ENCODE results near the gene ECSCR.

The ECSCR gene

DNA sequence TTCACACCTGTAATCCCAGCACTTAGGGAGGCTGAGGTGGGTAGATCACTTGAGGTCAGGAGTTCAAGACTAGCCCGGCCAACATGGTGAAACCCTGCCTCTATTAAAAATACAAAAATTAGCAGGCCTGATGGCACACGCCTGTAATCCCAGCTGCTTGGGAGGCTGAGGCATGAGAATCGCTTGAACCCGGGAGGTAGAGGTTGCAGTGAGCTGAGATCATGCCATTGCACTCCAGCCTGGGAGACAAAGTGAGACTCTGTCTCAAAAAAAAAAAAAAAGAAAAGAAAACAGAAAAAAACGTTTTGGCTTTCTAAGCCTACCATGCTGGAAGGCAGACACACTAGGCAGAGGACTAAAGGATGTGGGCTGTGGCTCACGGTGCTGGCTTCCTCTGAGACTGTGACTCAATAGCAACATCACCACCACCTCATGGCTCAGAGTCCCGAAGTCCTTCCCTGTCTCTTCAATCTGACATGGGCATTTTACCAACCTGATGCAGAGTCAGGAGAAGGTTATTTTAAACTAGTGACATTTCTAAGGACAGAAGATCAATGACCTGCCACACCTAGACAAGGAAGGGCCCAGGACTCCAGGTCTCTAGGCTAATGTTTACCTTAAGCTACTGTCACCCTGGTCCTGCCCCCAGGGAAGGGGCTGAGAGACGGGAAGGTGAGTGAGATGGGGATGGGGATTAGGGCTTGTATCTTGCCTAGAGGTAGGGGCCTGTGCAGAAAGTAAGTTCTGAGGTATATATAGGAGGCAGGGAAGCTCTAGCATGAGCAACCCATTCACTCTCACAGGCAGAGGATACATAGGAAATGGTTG, 3.7 kb downstream of the ECSCR start:
- no peaks in the 10 kb centered on the region for H3K27me3 ChIP-seq (ENCODE audit: control insufficient read depth in 1 of 2, insufficient read depth in 2 of 2, low read length in 2 of 2)
- no peak overlapping the region for H3K27ac ChIP-seq (ENCODE audit: low read depth, low read length)
- H3K36me3 ChIP-seq (ENCODE audit: control insufficient read depth in 1 of 2, insufficient read depth in 2 of 2, low read length in 2 of 2): no peaks in the 10 kb centered on the region
- H3K4me1 ChIP-seq (ENCODE audit: control insufficient read depth in 1 of 2, insufficient read depth in 2 of 2, low read length in 2 of 2): peaks cover 6 to 8% of the 10 kb centered on the region in 2 donors
- no peaks in the 10 kb centered on the region for H3K9me3 ChIP-seq (ENCODE audit: control insufficient read depth in 1 of 2, low read length in 2 of 2)
- H3K9ac ChIP-seq (ENCODE audit: low read depth in 1 of 2, low read length in 2 of 2): no peak overlapping the region
- H3K4me3 ChIP-seq (ENCODE audit: low read depth in 1 of 2, low read length in 2 of 2): no peak overlapping the region

DNA sequence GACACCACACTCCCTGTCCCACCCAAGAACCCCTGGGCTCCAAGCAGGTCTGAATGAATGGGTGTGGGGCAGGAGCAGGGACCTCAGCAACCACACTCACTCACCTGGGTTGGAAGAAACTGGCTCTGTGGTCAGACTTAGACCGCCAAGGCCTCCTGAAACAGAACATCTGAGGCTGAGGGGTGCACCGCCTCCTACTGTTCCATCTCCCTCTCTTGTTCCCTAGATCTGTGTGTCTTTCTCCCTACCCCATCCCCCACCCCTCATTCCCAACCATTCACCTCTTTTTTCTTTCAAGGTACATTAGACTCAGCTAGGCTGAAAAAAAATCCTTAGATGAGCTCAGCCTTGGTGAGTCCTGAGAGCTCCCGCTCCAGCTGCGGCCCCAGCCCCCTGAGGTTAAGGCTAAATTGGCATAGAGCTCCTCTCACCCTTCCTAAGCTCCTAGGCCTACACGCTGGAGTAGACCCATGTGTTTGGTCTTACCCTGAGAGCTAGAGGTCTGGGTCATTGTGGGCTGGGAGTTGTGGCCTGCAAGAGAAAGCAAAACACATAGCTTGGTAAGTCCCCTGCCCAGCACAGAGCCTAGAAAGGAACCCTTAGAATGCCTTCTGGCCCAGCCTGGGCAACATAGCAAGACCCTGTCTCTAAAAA, 4.8 kb downstream of the ECSCR start:
- Histone ChIP-seq H3K4me1 (ENCODE audit: control insufficient read depth in 1 of 2, insufficient read depth in 2 of 2, low read length in 2 of 2) (peaks cover 6 to 8% of the 10 kb centered on the region in 2 donors), H3K4me3 (ENCODE audit: low read depth in 1 of 2, low read length in 2 of 2) (no peak overlapping the region), H3K27me3 (ENCODE audit: control insufficient read depth in 1 of 2, insufficient read depth in 2 of 2, low read length in 2 of 2) (no peaks in the 10 kb centered on the region), H3K9ac (ENCODE audit: low read depth in 1 of 2, low read length in 2 of 2) (no peak overlapping the region), H3K36me3 (ENCODE audit: control insufficient read depth in 1 of 2, insufficient read depth in 2 of 2, low read length in 2 of 2) (no peaks in the 10 kb centered on the region), H3K27ac (ENCODE audit: low read depth, low read length) (no peak overlapping the region), H3K9me3 (ENCODE audit: control insufficient read depth in 1 of 2, low read length in 2 of 2) (no peaks in the 10 kb centered on the region)

DNA sequence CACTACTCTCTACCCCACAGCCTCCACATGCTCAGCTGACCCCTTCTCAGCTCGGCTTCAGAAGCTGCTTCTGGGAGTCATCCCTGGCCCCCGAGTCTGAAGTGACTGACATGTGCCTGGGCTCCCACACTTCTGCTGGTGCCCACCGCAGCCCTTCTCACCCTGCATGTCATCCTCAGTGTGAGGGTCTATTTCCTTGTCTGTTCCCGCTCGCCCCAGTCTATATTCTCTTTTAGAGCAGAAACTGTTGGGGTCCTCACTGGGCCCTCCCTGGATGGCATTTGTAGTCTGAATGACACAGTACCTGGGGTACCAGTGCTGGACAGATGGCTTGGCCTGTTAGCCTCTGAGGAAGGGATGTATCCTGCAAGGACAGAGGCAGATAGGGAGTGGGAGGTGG, 5.3 kb downstream of the ECSCR start:
- Histone ChIP-seq H3K27ac (ENCODE audit: low read depth, low read length) (no peak overlapping the region), H3K27me3 (ENCODE audit: control insufficient read depth in 1 of 2, insufficient read depth in 2 of 2, low read length in 2 of 2) (no peaks in the 10 kb centered on the region), H3K4me1 (ENCODE audit: control insufficient read depth in 1 of 2, insufficient read depth in 2 of 2, low read length in 2 of 2) (peaks cover 6 to 8% of the 10 kb centered on the region in 2 donors), H3K4me3 (ENCODE audit: low read depth in 1 of 2, low read length in 2 of 2) (no peak overlapping the region), H3K9ac (ENCODE audit: low read depth in 1 of 2, low read length in 2 of 2) (no peak overlapping the region), H3K36me3 (ENCODE audit: control insufficient read depth in 1 of 2, insufficient read depth in 2 of 2, low read length in 2 of 2) (no peaks in the 10 kb centered on the region), H3K9me3 (ENCODE audit: control insufficient read depth in 1 of 2, low read length in 2 of 2) (no peaks in the 10 kb centered on the region)

DNA sequence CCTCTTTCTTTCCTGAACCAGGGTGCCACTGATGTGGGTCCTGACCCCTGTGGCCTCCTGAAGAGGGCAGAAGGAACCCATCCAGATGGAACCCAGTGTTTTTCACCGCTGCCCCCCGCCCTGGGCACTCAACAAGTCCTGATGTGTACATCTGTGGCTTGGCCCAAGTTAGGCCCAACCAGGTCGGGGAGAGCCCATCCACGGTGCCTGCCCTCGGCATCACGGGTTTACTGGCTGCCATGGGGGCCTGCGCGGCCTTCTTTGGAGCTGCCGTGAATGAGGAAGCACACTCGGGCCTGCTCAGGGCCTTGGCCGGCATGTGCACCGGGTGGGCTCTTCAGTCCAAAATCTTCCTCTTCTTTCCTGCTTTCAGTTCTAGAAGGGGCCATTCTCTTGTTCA, 5.8 kb downstream of the ECSCR start:
- Histone ChIP-seq H3K36me3 (ENCODE audit: control insufficient read depth in 1 of 2, insufficient read depth in 2 of 2, low read length in 2 of 2) (no peaks in the 10 kb centered on the region), H3K27me3 (ENCODE audit: control insufficient read depth in 1 of 2, insufficient read depth in 2 of 2, low read length in 2 of 2) (no peaks in the 10 kb centered on the region), H3K9me3 (ENCODE audit: control insufficient read depth in 1 of 2, low read length in 2 of 2) (no peaks in the 10 kb centered on the region), H3K27ac (ENCODE audit: low read depth, low read length) (no peak overlapping the region), H3K9ac (ENCODE audit: low read depth in 1 of 2, low read length in 2 of 2) (no peak overlapping the region), H3K4me3 (ENCODE audit: low read depth in 1 of 2, low read length in 2 of 2) (no peak overlapping the region), H3K4me1 (ENCODE audit: control insufficient read depth in 1 of 2, insufficient read depth in 2 of 2, low read length in 2 of 2) (peaks cover 6 to 8% of the 10 kb centered on the region in 2 donors)

DNA sequence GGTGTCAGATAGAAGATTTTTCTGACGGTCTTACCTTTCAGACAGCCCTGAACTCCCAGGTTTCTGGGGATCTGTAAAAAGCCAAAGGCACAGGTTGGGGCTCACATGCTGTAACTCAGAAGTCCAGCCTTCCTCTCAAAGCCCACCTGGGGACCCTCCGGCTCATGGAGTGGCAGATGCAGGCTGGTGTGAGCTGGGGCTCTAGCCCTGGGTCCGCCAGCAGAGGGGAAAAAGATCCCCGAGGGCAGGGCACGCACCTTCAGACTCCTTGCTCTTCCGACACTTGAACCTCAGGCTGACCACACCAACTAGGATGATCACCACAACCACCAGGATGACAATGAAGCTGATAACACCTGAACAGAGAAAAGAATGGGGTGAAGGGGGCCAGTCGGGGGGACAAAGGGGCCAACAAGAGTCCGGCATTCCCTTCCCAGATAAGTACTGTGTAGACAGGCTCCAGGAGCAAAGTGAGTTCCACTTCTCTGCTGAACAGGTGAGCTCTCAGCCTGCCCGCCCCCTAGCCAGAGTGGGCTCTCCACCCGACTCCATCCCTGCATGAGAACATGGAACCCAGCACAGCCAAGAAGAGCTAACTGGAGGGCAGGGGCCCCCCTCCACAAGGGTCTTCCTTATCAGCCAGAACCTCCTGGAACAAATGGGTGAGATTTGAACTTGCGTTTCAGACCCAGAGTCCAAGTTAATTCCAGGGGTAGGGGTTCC, 7.8 kb downstream of the ECSCR start:
- Histone ChIP-seq H3K4me3 (ENCODE audit: low read depth in 1 of 2, low read length in 2 of 2) (no peak overlapping the region), H3K36me3 (ENCODE audit: control insufficient read depth in 1 of 2, insufficient read depth in 2 of 2, low read length in 2 of 2) (no peaks in the 10 kb centered on the region)

DNA sequence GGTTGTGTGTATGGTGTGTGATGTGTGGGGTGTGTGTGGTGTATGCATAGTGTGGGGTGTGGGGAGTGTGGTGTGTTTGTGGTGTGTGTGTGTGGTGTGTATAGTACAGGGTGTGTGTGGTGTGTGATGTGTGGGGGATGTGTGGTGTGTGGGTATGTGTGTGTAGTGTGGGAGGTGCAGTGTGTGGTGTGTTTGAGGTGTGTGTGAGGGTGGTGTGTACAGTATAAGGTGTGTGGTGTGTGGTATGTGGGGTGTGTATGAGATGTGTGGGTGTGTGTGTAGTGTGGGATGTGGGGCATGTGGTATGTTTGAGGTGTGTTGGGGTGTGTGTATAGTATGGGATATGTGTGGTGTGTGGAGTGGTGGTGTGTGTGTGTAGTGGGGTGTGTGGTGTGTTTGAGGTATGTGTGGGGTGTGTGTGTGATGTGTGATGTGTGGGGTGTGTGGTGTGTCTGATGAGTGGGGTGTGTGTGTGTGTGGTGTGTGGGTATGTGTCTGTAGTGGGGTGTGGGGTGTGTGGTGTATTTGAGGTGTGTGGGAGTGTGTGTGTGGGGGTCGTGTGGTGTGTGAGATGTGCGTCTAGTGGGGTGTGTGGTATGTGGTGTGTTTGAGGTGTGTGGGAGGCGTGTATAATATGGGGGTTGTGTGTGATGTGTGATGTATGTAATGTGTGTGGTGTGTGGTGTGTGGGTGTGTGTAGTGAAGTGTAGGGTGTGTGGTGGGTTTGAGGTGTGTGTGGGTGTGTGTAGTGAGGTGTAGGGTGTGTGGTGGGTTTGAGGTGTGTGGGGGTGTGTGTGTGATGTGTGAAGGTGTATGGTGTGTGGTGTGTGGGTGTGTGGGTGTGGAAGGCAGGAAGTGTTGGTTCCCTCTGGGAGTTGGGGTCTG, 8.6 kb downstream of the ECSCR start:
- Histone ChIP-seq H3K4me1 (ENCODE audit: control insufficient read depth in 1 of 2, insufficient read depth in 2 of 2, low read length in 2 of 2) (peaks cover 1 to 3% of the 10 kb centered on the region in 2 donors), H3K36me3 (ENCODE audit: control insufficient read depth in 1 of 2, insufficient read depth in 2 of 2, low read length in 2 of 2) (no peaks in the 10 kb centered on the region)

More for the DNA sequence above, 7.8 kb downstream of the ECSCR start:
- Histone ChIP-seq H3K4me1 (ENCODE audit: control insufficient read depth in 1 of 2, insufficient read depth in 2 of 2, low read length in 2 of 2) (peaks cover 6 to 8% of the 10 kb centered on the region in 2 donors), H3K9ac (ENCODE audit: low read depth in 1 of 2, low read length in 2 of 2) (no peak overlapping the region), H3K27me3 (ENCODE audit: control insufficient read depth in 1 of 2, insufficient read depth in 2 of 2, low read length in 2 of 2) (no peaks in the 10 kb centered on the region), H3K27ac (ENCODE audit: low read depth, low read length) (no peak overlapping the region), H3K9me3 (ENCODE audit: control insufficient read depth in 1 of 2, low read length in 2 of 2) (no peaks in the 10 kb centered on the region)

DNA sequence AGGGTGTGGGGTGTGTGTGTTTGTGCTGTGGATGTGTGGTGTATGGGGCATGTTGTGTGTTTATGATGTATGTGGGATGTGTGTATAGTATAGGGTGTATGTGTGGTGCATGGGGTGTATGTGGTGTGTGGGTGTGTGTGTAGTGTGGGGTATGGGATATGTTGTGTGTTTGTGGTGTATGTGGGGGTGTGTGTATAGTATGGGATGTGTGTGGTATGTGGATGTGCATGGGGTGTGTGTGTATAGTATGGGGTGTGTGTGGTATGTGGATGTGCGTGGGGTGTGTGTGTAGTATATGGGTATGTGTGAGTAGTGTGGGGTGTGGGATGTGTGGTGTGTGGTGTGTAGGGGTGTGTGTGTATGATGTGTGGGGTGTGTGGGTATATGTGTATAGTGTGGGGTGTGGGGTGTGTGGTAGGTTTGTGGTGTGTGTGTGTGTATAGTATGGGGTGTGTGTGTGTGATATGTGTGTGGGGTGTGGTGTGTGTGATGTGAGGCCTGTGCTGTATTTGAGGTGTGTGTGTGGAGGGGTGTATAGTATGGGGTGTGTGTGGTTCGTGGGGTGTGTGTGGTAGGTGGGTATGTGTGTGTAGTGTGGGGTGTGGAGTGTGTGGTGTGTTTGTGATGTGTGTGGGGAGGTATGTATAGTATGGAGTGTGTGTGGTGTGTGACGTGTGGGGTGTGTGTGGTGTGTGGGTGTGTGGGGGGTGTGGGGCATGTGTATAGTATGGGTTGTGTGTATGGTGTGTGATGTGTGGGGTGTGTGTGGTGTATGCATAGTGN, 10.5 kb downstream of the ECSCR start:
- no peak overlapping the region for H3K4me3 ChIP-seq (ENCODE audit: low read depth in 1 of 2, low read length in 2 of 2)
- no peak overlapping the region for H3K9ac ChIP-seq (ENCODE audit: low read depth in 1 of 2, low read length in 2 of 2)
- H3K36me3 ChIP-seq (ENCODE audit: control insufficient read depth in 1 of 2, insufficient read depth in 2 of 2, low read length in 2 of 2): no peaks in the 10 kb centered on the region
- no peaks in the 10 kb centered on the region for H3K4me1 ChIP-seq (ENCODE audit: control insufficient read depth in 1 of 2, insufficient read depth in 2 of 2, low read length in 2 of 2)
- H3K9me3 ChIP-seq (ENCODE audit: control insufficient read depth in 1 of 2, low read length in 2 of 2): no peaks in the 10 kb centered on the region
- no peaks in the 10 kb centered on the region for H3K27me3 ChIP-seq (ENCODE audit: control insufficient read depth in 1 of 2, insufficient read depth in 2 of 2, low read length in 2 of 2)
- H3K27ac ChIP-seq (ENCODE audit: low read depth, low read length): no peak overlapping the region

More for the DNA sequence above, 8.6 kb downstream of the ECSCR start:
- H3K27me3 ChIP-seq (ENCODE audit: control insufficient read depth in 1 of 2, insufficient read depth in 2 of 2, low read length in 2 of 2): no peaks in the 10 kb centered on the region
- no peak overlapping the region for H3K9ac ChIP-seq (ENCODE audit: low read depth in 1 of 2, low read length in 2 of 2)
- H3K27ac ChIP-seq (ENCODE audit: low read depth, low read length): no peak overlapping the region
- no peaks in the 10 kb centered on the region for H3K9me3 ChIP-seq (ENCODE audit: control insufficient read depth in 1 of 2, low read length in 2 of 2)
- no peak overlapping the region for H3K4me3 ChIP-seq (ENCODE audit: low read depth in 1 of 2, low read length in 2 of 2)

DNA sequence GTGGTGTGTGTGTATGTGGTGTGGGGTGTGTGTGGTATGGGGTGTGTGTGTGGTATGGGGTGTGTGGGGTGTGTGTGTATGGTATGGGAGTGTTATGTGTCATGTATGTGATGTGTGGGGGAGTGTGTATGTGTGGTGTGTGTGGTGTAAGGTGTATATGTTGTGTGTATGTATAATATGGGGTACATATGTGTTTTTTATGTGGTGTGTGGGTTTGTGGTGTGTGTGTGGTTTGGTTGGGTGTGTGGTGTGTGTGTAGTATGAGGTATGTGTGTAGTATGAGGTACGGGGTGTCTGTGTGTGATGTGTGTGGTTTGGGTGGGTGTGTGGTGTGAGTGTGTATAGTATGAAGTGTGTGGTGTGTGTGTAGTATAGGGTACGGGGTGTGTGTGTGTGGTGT, 11.4 kb downstream of the ECSCR start:
- H3K4me1 ChIP-seq (ENCODE audit: control insufficient read depth in 1 of 2, insufficient read depth in 2 of 2, low read length in 2 of 2): no peaks in the 10 kb centered on the region
- no peaks in the 10 kb centered on the region for H3K36me3 ChIP-seq (ENCODE audit: control insufficient read depth in 1 of 2, insufficient read depth in 2 of 2, low read length in 2 of 2)
- H3K4me3 ChIP-seq (ENCODE audit: low read depth in 1 of 2, low read length in 2 of 2): no peak overlapping the region
- H3K9me3 ChIP-seq (ENCODE audit: control insufficient read depth in 1 of 2, low read length in 2 of 2): no peaks in the 10 kb centered on the region
- no peaks in the 10 kb centered on the region for H3K27me3 ChIP-seq (ENCODE audit: control insufficient read depth in 1 of 2, insufficient read depth in 2 of 2, low read length in 2 of 2)
- no peak overlapping the region for H3K27ac ChIP-seq (ENCODE audit: low read depth, low read length)
- H3K9ac ChIP-seq (ENCODE audit: low read depth in 1 of 2, low read length in 2 of 2): no peak overlapping the region

Data from duodenal mucosa (tissue), 2 donors.